ENCODE data around the gene CCDC192. TPM values are rescaled to one million over a fixed set of nuclear protein-coding genes. Genes with fewer than 3 reads are reported as not detected.

Gene CCDC192
- total RNA-seq, 1 donor from 2014 or later: not detected

- intact Hi-C loops (cut with DNase I): no loop called here
- DNase-seq (ENCODE audit: missing footprints): no peak
- no peak for ATAC-seq
Observed at GRCh38 chr5:127793052-127793451, 89.9 kb downstream of the CCDC192 start.

DNA sequence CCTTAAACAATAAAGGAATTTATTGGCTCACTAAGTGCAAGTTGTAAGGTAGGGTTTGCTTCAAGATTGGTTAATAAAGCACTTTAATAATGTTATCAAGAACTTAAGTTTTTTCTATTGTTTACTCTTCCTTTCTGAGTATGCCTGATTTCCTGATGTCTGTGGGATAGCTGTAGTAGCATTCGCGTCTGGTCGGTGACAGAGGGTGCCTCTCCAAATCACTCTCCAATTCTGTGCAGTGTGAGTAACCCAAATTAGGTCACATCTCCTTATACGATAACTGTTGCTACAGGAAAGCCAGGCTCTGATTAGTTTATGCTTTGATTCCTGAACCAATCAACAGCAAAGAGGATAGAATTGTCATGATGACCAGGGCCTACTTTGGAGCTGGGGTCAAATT is 90.7 kb downstream of the CCDC192 start:
- DNase-seq (ENCODE audit: missing footprints): no peak
- ATAC-seq: no peak
- intact Hi-C loops (cut with DNase I): no loop called here

DNA sequence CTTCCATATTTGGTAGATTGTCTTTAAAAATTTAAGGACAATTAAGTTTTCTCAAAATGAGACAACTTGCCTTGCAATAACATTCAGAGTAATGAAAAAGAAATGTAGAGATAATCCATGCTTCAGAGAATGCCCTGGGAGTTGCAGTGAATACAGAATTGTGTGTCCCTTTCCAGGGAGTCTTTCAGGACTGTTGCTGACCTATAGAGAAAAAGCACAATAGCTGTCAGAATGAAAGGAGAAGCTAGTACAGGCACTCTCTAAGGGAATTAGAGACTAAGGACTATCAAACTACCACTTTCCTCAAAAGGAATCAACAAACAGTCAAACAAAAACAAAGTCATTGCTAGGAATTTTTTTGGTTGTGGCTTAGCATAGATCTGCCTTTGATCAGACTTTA is 93.0 kb downstream of the CCDC192 start:
- no peak for ATAC-seq
- intact Hi-C loops (cut with DNase I): no loop called here
- DNase-seq (ENCODE audit: missing footprints): no peak

DNA sequence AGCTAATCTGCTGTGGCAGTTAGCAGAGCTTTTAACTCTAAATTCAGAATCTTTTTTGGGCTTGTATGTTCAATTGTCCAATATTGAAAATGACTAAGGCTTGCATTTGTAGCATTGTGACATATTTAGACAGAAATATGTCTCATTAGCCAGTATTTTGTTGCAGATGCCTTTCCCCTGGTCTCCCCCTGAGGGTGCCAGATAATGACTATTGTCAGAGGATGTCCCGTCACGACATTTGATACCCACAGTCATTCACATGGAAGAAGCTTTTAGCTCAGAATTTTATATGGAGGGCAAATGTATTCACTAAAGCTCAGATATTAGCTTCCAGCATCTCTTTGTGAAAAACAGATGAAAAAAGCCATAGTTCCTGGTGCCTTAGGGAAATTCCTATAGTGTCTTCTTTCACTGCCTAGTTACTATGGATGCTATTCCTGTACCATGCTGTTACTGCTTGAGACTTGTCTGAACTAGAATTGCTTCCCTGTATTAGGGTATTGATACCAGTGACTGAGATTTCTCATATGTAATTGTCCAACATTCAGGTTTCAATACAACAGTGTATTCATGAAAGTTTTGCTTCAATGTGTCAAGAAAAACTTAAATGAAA is 96.2 kb downstream of the CCDC192 start:
- no peak for ATAC-seq
- no peak for DNase-seq (ENCODE audit: missing footprints)
- intact Hi-C loops (cut with DNase I): no loop called here

DNA sequence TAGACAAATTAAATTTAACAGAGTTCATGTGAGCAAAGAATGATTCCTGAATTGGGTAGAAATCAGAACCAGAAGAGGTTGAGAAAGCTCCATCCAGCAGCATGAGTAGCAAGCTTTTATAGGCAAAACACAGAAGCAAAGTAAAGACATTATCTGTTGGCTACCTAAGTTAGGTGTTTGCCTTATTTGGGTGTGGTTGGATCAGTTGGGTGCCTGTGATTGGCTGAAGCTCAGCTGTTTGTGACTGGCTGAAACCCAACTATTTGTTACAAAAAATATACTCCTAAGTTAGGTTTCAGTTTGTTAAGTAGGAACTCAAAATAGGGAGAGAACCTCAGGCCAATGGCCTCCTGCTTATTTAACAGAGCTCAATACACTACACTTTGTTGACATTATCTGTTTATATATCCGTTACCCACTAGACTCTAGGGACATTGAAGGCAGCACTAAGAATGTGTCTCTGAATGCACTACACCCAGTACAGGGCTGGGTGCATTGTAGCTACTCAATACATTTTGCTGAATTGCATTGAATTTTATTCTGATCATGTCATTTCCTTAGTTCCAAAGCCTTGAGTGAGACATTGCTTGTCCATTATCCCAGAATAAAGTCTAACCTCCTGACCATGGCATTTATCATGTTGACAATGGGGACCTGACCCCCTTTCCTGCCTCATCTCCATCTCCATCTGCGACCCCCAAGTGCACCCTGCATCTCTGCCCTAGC is 98.7 kb downstream of the CCDC192 start:
- DNase-seq (ENCODE audit: missing footprints) (no peak), ATAC-seq (no peak)
- intact Hi-C loops (cut with DNase I): no loop called here

GRCh38 chr5:127802477-127802865 is 99.3 kb downstream of the CCDC192 start:
- no peak for DNase-seq (ENCODE audit: missing footprints)
- intact Hi-C loops (cut with DNase I): no loop called here
- no peak for ATAC-seq

DNA sequence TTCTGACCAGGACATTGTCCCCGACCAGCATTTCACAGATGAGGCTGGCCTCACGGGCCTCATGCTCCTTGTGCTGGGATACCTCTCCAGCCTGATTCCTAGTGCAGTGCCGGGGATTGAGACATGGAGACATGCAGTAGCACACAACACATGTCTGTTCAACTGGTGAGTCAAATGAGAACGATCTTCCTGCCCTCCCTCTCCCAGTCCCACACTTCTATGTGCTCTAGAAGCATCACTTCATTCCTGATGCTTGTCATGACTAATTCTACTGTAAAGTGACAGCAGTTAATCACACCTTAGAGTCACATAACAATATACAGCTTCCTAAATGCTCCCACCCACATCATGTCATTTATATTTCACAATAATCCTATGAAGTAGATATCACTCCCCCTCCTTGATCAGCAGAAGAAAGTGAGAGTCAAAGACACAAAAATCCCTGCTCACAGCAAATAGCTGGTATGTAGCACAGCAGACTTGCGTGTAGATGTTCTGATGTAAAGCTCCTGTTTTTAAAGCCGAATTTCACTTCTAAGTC is 101.8 kb downstream of the CCDC192 start:
- no peak for DNase-seq (ENCODE audit: missing footprints)
- no peak for ATAC-seq
- intact Hi-C loops (cut with DNase I): no loop called here

GRCh38 chr5:127805448-127805847 is 102.3 kb downstream of the CCDC192 start:
- intact Hi-C loops (cut with DNase I): no loop called here
- ATAC-seq (no peak), DNase-seq (ENCODE audit: missing footprints) (no peak)

DNA sequence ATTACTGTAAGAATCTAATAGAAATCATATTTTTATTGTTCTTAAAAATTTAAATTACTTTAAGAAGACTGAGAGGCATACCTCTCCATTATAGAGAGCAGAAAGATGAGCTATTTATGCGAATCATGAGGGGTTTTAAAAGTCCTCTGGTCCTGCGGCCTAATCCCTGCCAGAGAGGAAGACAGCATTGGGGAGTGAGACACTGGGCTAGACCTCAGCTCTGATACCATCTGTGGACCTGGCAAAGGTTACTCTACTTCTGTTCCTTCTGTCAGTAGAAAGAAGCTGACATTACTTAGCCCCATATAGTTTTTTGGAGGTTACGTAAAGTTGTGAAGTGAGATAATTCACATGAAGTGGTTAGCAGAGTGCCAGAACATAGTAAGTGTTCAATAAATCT is 103.6 kb downstream of the CCDC192 start:
- DNase-seq (ENCODE audit: missing footprints) (no peak), ATAC-seq (no peak)
- intact Hi-C loops (cut with DNase I): no loop called here

DNA sequence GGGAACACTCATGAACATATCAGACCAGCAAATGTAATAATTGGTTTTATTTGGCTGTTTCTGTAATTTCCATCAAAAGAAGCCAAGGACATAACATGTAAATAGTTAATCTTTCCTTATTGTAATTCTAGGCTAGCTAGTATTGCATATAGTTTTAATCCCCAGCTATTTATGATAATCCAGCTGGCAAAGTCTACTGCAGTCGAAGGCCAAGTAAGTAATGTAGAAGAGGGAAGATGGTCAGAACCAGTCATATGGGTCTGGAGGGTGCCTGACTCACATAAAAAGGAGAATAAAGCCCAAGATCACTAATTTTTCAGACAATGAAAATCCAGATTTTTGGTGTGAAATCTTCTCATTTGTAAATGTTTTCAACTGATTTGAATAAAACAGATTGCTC is 106.3 kb downstream of the CCDC192 start:
- DNase-seq (ENCODE audit: missing footprints): no peak
- no peak for ATAC-seq
- intact Hi-C loops (cut with DNase I): no loop called here

GRCh38 chr5:127810017-127810416 is 106.8 kb downstream of the CCDC192 start:
- intact Hi-C loops (cut with DNase I): no loop called here
- DNase-seq (ENCODE audit: missing footprints) (no peak), ATAC-seq (no peak)

DNA sequence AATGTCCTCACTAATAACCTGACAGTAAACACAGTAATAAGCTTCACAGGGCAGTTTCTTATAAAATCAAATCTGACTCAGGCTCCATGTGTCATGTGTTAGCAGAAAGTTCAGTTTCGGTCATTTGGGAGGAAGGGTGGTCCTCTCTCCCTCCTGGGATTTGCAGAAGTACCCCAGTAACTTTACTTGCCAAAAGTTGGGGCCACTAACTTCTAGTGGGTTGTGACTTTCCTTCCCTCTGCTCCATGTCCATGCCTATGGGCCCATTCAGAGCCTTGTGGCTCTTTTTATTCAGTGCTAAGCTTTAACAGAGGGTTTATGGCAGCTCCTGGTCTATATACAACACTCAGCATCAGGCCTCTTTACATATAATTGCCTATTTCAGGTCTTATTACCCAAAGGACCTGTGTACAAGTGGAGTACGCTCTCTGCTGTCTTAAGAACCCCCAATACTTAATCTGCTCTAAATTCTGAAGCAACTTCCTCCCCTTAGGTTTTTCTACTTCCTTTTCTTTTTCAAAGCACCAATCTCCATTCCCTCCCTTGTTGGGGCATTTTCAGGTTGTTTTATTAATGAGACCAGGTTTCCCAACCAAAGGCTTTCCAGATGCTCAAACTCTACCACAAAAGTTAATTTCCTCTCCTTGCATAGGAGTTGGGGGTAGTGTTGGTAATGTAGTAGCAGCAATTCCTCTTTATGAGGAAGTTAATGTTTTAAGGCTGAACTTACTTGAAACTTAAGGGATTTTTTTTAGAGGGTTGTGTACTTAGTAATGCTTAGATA is 107.7 kb downstream of the CCDC192 start:
- DNase-seq (ENCODE audit: missing footprints) (no peak), ATAC-seq (no peak)
- intact Hi-C loops (cut with DNase I): no loop called here

- no peak for ATAC-seq
- intact Hi-C loops (cut with DNase I): no loop called here
- no peak for DNase-seq (ENCODE audit: missing footprints)
Observed at GRCh38 chr5:127812570-127812969, 109.4 kb downstream of the CCDC192 start.

GRCh38 chr5:127813633-127814587 is 110.7 kb downstream of the CCDC192 start:
- intact Hi-C loops (cut with DNase I): no loop called here
- ATAC-seq (no peak), DNase-seq (ENCODE audit: missing footprints) (no peak)

DNA sequence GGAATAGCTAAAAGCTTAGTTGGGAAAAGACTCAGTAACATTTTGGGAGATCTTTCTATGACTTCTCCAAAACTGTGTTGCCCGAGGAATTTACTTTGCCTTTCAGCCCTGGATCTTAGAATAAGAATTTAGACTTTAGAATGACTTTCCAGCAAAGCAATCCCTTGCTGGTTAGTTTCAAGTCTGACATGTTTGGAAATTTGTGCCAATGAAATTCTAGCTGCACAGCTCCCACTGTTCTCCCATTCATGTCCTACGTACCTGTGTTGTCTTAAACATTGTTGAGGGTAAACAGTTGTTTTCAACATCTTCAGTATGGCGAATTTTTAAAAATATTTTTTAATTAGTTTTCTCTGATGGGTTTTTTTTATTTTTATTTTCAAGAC is 111.4 kb downstream of the CCDC192 start:
- ATAC-seq (no peak), DNase-seq (ENCODE audit: missing footprints) (no peak)
- intact Hi-C loops (cut with DNase I): no loop called here

DNA sequence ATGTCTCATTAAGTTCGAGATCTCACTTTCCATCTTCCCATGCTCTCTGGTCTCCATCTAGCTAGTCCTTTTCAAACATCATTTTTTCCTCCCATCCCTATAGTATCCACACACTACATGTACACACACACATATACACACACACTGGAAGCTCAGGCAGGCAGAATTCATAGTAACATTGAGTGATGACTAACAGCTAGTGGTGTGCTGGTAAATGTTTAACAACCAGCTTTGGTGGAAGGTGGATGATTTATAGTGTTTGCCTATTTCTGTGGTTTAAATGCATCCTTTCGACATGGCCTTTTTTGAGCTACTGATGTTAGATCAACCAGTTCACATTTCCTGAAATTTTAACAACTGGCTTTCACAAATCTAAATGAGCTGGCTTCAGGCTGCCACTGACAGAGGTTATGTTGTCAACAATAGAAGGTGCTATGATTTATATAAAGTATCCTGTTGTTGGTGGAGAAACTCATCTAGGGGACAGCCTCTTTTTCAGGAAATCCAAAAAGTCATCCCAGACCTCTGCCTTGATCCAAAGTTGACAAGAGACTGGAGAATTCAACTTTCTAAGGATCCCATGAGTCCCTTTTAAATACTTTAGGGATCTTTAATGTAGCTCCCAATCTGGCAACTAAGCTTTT is 117.8 kb downstream of the CCDC192 start:
- DNase-seq (ENCODE audit: missing footprints): no peak
- intact Hi-C loops (cut with DNase I): no loop called here
- ATAC-seq: no peak

DNA sequence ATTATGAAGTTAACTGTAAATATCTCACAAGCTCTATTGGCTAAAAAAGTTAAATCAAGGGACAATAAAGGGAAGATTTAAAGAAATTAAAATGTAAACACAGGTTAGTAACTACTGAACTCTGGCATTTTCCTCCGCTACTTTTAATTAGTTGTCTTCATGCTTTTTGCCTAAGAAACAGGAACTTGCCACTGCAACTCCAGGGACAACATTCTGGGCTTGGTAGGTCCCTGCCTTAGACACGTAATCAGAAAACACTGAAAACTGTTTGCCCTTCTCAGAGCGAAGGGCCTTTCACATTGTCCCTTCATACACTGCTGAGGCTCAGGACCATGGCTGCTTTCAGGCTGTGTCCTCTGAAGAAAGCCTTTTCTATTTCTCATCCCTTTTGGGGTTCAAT is 118.7 kb downstream of the CCDC192 start:
- ATAC-seq (no peak), DNase-seq (ENCODE audit: missing footprints) (no peak)
- intact Hi-C loops (cut with DNase I): no loop called here

GRCh38 chr5:127824126-127824525 is 120.9 kb downstream of the CCDC192 start:
- no peak for ATAC-seq
- intact Hi-C loops (cut with DNase I): no loop called here

More at GRCh38 chr5:127824126-127824525, 120.9 kb downstream of the CCDC192 start:
- DNase-seq (ENCODE audit: missing footprints): no peak
